HG03025 (cell line): ENCODE data around the gene UAP1L1.

Experiments used
- ATAC-seq: cut with Tn5 transposase; IDR thresholded peaks from one replicate; pipeline ENCODE4 v1.9.1; 2021; ENCODE audit warnings: mild to moderate bottlenecking, moderate library complexity; ENCODE audit not compliant: unreplicated experiment, low FRiP score

UAP1L1 gene

GRCh38 chr9:137040568-137040967 lies 36.7 kb upstream of the UAP1L1 start:
- no peak for ATAC-seq

- ATAC-seq: no peak
Measured at GRCh38 chr9:137041124-137041523, 36.2 kb upstream of the UAP1L1 start.

GRCh38 chr9:137042751-137043727 lies 34.3 kb upstream of the UAP1L1 start:
- ATAC-seq: no peak

- ATAC-seq: no peak
Measured at GRCh38 chr9:137044037-137044436, 33.3 kb upstream of the UAP1L1 start.

GRCh38 chr9:137044502-137045177 lies 32.7 kb upstream of the UAP1L1 start:
- ATAC-seq: no peak

DNA sequence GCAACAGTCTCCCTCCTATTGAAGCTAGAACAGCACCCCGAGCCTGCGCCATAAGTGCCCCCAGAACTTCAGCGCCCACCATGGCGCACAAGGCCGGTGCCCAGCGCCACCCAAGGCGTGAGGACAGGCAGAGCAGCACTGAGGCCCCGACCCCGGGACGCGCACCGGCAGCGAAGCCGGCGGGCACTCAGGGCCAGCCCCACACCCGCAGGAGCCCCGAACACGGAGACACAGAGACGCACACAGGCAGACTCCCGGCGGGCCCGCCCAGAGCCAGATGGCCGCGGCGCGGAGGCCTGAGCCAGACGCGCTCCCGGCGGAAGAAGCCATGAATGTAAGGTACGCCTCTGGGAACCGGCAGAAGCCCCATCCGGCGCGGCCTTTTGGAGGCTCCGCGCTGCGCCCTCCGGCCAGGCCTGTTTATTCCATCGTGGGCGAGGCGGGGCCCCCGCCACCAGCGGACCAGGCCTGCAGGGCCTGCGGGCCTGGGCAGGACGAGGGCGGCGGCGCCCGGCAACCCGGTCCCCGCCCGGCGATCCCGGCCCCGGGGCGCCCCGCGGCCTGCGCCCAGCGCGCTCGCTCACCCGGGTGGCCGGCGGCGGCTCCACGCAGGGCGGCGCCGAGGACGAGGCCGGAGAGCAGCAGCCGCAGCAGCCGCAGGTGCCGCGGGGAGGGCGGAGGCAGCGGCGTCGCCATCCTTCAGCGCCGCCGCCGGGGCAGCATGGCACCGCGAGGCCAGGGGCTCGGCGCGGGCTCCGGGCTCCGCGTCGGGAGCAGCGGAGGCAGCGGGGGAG lies 31.8 kb upstream of the UAP1L1 start:
- no peak for ATAC-seq

GRCh38 chr9:137046088-137046787 lies 31.1 kb upstream of the UAP1L1 start, which contains the start of gene NPDC1:
Gene NPDC1 (minus strand): TSS chr9:137046177. CDS start chr9:137045989, 188 bp downstream.
- no peak for ATAC-seq

DNA sequence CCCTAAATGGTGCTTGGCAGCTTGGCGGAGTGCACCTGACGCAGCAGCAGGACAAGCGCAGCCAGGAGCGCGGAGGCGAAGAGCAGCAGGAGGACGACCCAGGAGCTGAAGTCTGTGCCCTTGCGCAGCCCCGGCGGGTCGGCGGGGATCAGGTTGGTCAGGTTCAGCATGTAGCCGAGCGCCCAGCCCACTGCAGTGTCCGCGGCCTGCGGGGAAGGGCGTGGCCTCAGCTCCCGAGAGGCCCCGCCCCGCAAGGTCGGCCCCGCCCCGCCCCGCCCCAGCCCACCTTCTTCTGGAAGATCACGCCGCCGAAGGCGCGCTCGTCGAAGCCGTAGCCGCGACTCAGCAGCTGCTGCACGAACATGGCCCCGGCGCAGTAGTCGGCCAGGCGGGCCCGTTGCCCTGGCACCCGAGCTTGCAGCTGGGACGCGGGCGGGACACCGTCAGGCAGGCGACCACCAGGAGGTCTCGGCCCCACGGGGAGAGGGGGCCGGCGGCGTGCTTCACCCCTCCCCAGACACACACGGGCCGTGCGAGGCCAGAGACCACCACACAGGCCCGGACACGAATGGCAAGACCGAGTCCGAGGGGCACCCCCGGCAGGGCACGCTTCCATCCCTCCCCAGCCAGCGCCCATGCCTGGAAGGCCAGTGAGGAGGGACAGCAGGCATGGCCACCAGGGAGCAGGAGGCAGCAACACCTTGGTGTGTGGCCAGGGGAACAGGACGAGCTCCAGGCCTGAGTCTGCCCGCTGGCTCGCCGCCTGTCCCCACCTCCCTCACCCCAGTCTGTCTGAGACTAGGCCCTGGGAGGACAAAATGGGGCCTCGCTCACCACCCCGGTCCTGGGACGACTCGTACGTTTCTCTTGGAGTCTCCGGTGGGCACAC lies 28.4 kb upstream of the UAP1L1 start:
- no peak for ATAC-seq

GRCh38 chr9:137049544-137050449 lies 27.5 kb upstream of the UAP1L1 start:
- no peak for ATAC-seq

DNA sequence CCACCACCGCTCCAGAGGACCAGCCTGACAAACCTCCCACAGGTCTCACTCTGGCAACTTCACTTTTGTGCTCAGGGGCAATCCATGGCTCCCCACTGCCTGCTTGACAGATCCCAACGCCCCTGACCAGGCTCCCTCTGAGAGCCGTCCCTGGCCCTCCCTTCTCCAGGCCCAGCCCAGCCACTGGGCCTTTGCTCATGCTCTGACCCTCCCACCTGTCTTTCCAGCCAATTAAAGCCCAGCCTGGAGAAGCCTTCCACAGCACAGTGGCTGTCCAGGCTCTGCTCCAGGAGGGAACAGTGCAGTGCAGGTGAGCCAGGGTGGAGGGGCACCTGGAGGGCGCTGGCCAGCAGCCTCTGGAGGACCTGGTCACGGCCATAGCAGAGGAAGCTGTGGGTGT lies 26.7 kb upstream of the UAP1L1 start:
- no peak for ATAC-seq

DNA sequence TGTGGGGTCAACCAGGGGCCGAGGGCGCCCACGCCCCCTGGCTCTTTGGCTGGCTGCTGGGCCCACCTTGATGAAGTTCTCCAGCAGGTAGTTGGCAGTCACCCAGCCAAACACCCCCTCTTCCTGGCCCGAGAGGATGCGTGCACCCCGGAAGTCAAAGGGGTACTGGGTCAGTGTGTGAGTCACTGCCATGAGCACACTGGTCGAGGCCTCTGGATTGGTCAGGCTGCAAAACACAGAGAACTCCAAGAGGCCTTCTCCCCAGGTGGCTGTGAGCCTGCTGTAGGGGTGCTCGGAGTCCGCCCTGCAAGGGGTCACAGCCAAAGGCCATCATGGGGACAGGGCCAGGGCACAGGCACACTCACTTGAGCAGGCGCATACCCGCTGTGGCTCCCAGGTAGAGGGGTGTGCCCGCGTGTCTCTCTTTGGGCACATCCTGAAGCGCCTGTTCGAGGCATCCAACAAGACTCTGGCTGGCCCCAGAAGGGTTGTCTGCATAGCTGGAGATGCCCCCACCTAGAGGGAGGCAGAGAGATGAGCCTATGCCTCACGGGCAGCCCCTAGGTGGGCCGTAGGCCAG lies 26.1 kb upstream of the UAP1L1 start:
- no peak for ATAC-seq

DNA sequence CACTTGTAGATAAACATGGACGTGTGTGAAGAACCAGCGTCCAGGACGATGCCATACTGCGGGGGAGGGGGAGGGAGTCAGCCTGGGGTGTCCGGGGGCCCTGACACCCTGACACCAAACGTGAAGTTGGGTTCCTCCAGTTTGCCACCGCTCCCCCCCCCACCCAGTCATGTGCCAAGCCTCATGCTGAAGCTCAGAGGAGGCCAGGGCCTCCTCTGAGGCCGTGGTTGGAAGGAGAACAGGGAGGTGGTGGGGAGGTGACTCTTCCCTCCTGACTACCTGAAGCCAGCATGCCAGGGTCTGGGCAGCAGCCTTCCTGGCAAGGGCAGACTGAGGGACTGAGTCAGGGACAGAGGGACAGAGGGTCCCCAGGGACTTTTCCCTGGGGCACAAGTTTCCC lies 25.0 kb upstream of the UAP1L1 start:
- no peak for ATAC-seq

DNA sequence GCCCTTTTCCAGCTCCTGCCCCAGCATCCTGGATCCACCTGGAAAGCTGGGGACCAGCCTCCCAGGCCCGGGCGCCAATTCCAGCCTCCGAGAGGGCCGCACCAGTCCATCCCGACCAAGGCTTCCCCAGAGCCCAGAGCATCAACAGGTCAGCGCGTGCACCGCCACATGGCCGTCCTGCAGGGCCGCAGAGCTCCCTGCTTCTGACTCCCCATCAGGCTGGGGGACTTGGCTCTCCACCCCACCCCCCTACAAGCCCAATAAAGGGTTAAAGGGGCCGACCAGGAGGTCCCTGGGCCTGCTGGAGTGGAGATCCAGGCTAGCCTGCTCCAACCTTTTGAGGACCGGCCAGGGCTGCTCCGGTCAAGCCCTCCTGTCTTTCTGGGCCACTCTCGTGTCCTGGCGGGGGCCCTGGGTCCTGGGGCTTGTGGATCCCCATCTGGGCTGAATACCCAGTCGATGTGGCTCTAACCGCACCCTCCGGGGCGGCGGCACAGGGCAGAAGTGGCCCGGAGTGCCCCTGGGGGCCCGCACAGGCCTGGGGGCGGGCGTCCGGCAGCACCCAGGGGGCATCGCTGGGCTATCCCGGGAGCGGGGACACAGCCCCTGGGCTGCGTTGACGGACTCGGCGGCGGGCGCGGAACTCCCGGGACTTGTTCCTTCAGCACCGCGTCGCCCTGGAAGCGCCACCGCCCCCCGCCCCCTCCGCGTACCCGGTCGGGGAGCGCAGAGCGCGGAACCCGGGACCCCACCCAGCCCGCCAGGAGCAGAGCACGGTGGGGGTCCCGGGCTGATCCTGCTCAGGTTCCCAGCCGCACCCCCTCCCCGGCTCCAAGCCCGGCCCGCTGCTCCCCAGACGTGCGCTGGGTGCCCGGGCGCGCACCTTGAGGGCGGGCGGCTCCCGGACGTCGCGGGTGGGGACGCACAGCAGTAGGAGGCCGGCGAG lies 24.0 kb upstream of the UAP1L1 start:
- no peak for ATAC-seq

GRCh38 chr9:137053944-137054931 lies 23.1 kb upstream of the UAP1L1 start, which contains the start of gene ENTPD2:
Gene ENTPD2 (minus strand): TSS chr9:137054061. CDS start chr9:137053997, 64 bp downstream.
- ATAC-seq: no peak

DNA sequence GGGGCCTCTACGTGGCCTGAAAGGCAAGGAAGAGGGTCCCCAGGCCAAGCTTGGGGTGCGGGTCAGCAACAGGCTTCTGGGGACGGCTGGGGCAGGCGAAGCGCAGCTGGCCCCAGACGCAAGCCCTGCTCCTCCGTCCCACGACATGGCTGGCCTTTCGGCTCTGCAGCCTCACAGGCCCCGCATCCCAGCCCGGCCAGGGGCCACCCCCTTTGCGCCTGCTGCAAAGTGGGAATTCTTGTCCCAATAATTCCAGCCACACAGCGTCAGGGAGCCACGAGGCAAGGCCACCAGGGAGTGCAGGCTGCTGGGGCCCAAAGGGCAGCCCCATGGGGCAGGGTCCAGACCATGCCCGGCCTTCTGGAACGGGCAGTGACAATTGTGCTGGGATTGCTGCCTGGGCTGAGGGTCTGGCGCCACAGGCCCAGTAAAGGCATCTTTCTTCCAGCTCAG lies 22.4 kb upstream of the UAP1L1 start:
- no peak for ATAC-seq
